Psoas muscle (tissue), 8 donors: ENCODE results near the gene QSER1. TPM values are rescaled to one million over a fixed set of nuclear protein-coding genes. Genes with fewer than 3 reads are reported as not detected.

ENCODE experiments used
- ATAC-seq, 4 donors: fragments of 200-7000 bp; cut with Tn5 transposase; one replicate each; pipeline ENCODE4 v1.9.1; 2020; ENCODE audit warnings: moderate library complexity in 3 of 4, mild to moderate bottlenecking in 2 of 4
- DNase-seq, 2 donors: peaks; one replicate each; pipeline ENCODE4 v3.0.0-alpha.2; 2020
- H3K27ac ChIP-seq: fragments of 200-600 bp; one replicate; pipeline ENCODE4 v1.8.0; 2022
- H3K27me3 ChIP-seq, 3 donors: fragments of 200-600 bp in 1 of 3; one replicate each; pipeline versions ENCODE4 v1.6.1 to v1.8.0; 2013 to 2022; ENCODE audit warnings: low read length in 2 of 3, mild to moderate bottlenecking in 2 of 3, moderate library complexity in 1 of 3; ENCODE audit not compliant: insufficient read depth in 3 of 3
- H3K36me3 ChIP-seq, 2 donors: fragments of 200-600 bp in 1 of 2; one replicate each; pipeline versions ENCODE4 v1.6.1 to v1.8.0; 2013 to 2022; ENCODE audit warnings: low read depth in 1 of 2, mild to moderate bottlenecking in 1 of 2, moderate library complexity in 1 of 2; ENCODE audit not compliant: insufficient read depth in 1 of 2
- H3K4me1 ChIP-seq: fragments of 200-600 bp; one replicate; pipeline ENCODE4 v1.8.0; 2022
- H3K4me3 ChIP-seq: fragments of 200-600 bp; one replicate; pipeline ENCODE4 v1.8.0; 2022; ENCODE audit warnings: mild to moderate bottlenecking
- H3K9me3 ChIP-seq: fragments of 200-600 bp; one replicate; pipeline ENCODE4 v1.8.0; 2022
- WGBS, 3 donors: extraction: QIAGEN DNeasy Blood & Tissue Kit; methylation state at CpG; one replicate each; pipeline versions ENCODE4 v1.1.6 to v1.1.7; 2013; 5-methylcytosine and 5-hydroxymethylcytosine counted together
- intact Hi-C, 2 donors: fragments of 100-400 bp; cut with DNase I; formaldehyde crosslinking; loops; one replicate each; pipeline versions ENCODE4 v1.11.0 to v1.14.2; 2022
- polyA plus RNA-seq, 3 donors: library from polyadenylated mRNA; stranded (reverse); fragments of 200-250 nt; gene quantifications; one replicate each; pipeline ENCODE4 v1.2.3, GENCODE V29; 2013
- total RNA-seq, 4 donors: library from RNA; stranded (reverse); fragmentation: NEBNext Ultra II Directional in 2 of 4; extraction: Animal tissue kit (Norgen Biotek cat#: 25700) in 2 of 4; gene quantifications; one replicate each; pipeline versions ENCODE4 v1.2.1 to v1.2.4, GENCODE V29; 2021 to 2023
- TF ChIP-seq, protein P1 (sequence below): fragments of 200-600 bp; IDR thresholded peaks from one replicate; pipeline ENCODE4 v1.8.0; 2022; ENCODE audit warnings: antibody characterized with exemption
- donor health status: healthy with polysubstance abuse.
- donor health status: DM: no; HTN: no; CAD: no; lungs with moderate emphysema.
- donor health status: Bipolar disorder and iron deficiency.
- donor health status: healthy.
- donor health status: DM: yes; HTN: yes; CAD: no.
- donor health status: DM: no; HTN: no; CAD: no.
- donor health status: DM: no; HTN: no; CAD: no.
- donor health status: DM: yes; HTN: yes; CAD: no.

Gene QSER1
- total and polyA plus RNA-seq, 7 donors = 2.4 to 19.3 (median 11.8) TPM

- Histone ChIP-seq H3K9me3 (no peaks in the 10 kb centered on the region), H3K4me1 (peaks cover 20% of the 10 kb centered on the region), H3K27ac (peak within 1 kb of the TSS; percentile 78), H3K36me3 (no peaks in the 10 kb centered on the region), H3K27me3 (no peaks in the 10 kb centered on the region), H3K4me3 (peak within 1 kb of the TSS; percentile 73)
- TF ChIP-seq, protein P1, sequence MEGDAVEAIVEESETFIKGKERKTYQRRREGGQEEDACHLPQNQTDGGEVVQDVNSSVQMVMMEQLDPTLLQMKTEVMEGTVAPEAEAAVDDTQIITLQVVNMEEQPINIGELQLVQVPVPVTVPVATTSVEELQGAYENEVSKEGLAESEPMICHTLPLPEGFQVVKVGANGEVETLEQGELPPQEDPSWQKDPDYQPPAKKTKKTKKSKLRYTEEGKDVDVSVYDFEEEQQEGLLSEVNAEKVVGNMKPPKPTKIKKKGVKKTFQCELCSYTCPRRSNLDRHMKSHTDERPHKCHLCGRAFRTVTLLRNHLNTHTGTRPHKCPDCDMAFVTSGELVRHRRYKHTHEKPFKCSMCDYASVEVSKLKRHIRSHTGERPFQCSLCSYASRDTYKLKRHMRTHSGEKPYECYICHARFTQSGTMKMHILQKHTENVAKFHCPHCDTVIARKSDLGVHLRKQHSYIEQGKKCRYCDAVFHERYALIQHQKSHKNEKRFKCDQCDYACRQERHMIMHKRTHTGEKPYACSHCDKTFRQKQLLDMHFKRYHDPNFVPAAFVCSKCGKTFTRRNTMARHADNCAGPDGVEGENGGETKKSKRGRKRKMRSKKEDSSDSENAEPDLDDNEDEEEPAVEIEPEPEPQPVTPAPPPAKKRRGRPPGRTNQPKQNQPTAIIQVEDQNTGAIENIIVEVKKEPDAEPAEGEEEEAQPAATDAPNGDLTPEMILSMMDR = no peak
- intact Hi-C loops = no loop called here
- ATAC-seq = peak; percentile 97 to 98 (median 97)
- WGBS, 3 donors = 2 to 3% (median 2%) methylated on average over 70 to 89 of the region's 89 CpGs
- peak; percentile 88 to 94 for DNase-seq
Measured at GRCh38 chr11:33015621-33016551, 123.3 kb downstream of the QSER1 start, which contains the start of gene DEPDC7. Gene DEPDC7, plus strand, starts transcription at chr11:33015878. Its CDS starts 78 bp downstream, at chr11:33015956.

- TF ChIP-seq, protein P1 = no peak
- Histone ChIP-seq H3K4me1 (peaks cover 21% of the 10 kb centered on the region), H3K27me3 (no peaks in the 10 kb centered on the region), H3K27ac (peak overlapping the region; percentile 78), H3K9me3 (no peaks in the 10 kb centered on the region), H3K4me3 (peak overlapping the region; percentile 73), H3K36me3 (no peaks in the 10 kb centered on the region)
- intact Hi-C loops = no loop called here
- ATAC-seq (no peak), DNase-seq (no peak)
- 18 to 37% (median 22%) methylated on average over 4 of the region's 4 CpGs for WGBS, 3 donors
Measured at GRCh38 chr11:33016654-33017053, 124.0 kb downstream of the QSER1 start.

DNA sequence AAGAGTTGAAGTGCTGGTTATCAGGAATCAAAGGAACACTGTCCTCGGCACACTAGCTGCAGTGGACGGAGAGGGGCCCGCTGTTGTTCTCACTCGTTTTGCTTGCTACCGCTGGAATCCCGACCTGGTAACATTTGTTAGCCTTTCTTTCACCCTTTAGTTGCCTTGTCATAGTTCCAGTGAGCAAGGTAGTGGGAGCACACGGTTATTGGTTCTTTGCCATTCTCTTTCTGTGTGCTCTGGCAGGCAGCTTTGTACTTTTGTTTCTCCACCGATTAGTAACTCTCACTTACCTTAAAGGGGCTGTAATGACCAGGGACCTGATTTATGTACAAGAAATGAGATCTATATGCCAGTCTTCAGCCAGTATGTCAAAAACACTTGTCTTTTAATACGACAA, 124.9 kb downstream of the QSER1 start:
- intact Hi-C loops = no loop called here
- no peaks in the 10 kb centered on the region for H3K27me3 ChIP-seq
- peak overlapping the region; percentile 73 for H3K4me3 ChIP-seq
- WGBS, 3 donors = 42 to 59% (median 49%) methylated on average over 9 of the region's 9 CpGs
- peak overlapping the region; percentile 78 for H3K27ac ChIP-seq
- DNase-seq (no peak), ATAC-seq (no peak)
- no peaks in the 10 kb centered on the region for H3K9me3 ChIP-seq
- TF ChIP-seq, protein P1 = no peak
- no peaks in the 10 kb centered on the region for H3K36me3 ChIP-seq
- H3K4me1 ChIP-seq = peaks cover 25% of the 10 kb centered on the region

- DNase-seq = no peak
- no peak for ATAC-seq
- H3K36me3 ChIP-seq = no peaks in the 10 kb centered on the region
- H3K27ac ChIP-seq = no peak overlapping the region
- peak overlapping the region; percentile 73 for H3K4me3 ChIP-seq
- peaks cover 25% of the 10 kb centered on the region for H3K4me1 ChIP-seq
- 91 to 95% (median 93%) methylated on average over 3 of the region's 3 CpGs for WGBS, 3 donors
- H3K27me3 ChIP-seq = no peaks in the 10 kb centered on the region
- H3K9me3 ChIP-seq = no peaks in the 10 kb centered on the region
- TF ChIP-seq, protein P1 = no peak
- intact Hi-C loops = no loop called here
Measured at GRCh38 chr11:33017965-33018364, 125.4 kb downstream of the QSER1 start.
